ENCODE results near the gene SIX2. TPM values are rescaled to one million over a fixed set of nuclear protein-coding genes. Genes with fewer than 3 reads are reported as not detected.

SIX2 gene
- total and polyA plus RNA-seq, 2 experiments from 2014 or later: 0.87 to 1.3 TPM

DNA sequence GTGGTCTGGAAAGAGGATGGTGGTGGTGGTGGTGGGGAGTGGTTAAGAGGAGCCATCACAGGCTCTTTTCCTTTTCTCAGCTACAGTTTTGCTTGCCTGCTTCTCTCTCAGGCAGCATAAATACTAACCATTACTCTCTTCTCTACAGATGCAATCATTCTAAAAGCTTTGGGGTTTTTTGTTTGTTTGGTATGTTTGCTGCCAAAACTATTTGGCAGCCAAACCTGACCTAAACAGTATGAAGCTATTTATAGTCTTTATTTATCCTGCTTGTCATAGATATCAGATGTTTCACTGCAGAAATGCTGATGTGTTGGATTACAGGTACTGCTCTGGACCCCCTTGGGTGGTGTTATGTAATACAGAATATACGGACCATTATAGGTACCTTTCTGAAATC, 52.4 kb downstream of the SIX2 start:
- TF ChIP-seq EZH2 (IDR thresholded peaks at IDR 0.05; ENCODE audit: low read depth, unreplicated experiment) (no peak), POLR2AphosphoS5 (IDR thresholded peaks at IDR 0.05; ENCODE audit: low read depth) (no peak), ZNF331 (CRISPR knock-in tag; IDR thresholded peaks at IDR 0.05; ENCODE audit: low read depth) (no peak), NANOG (IDR thresholded peaks at IDR 0.05; ENCODE audit: borderline replicate concordance) (no peak), ZNF114 (CRISPR knock-in tag; IDR thresholded peaks at IDR 0.05) (no peak), CREB1 (CRISPR knock-in tag; IDR thresholded peaks at IDR 0.05; ENCODE audit: low read depth) (no peak), EZH2phosphoT487 (IDR thresholded peaks at IDR 0.05; ENCODE audit: unreplicated experiment) (no peak), JUNB (IDR thresholded peaks at IDR 0.05; ENCODE audit: unreplicated experiment) (no peak), STAT1 (IDR thresholded peaks at IDR 0.05; ENCODE audit: unreplicated experiment) (no peak)
- TF ChIP-seq, protein P1, sequence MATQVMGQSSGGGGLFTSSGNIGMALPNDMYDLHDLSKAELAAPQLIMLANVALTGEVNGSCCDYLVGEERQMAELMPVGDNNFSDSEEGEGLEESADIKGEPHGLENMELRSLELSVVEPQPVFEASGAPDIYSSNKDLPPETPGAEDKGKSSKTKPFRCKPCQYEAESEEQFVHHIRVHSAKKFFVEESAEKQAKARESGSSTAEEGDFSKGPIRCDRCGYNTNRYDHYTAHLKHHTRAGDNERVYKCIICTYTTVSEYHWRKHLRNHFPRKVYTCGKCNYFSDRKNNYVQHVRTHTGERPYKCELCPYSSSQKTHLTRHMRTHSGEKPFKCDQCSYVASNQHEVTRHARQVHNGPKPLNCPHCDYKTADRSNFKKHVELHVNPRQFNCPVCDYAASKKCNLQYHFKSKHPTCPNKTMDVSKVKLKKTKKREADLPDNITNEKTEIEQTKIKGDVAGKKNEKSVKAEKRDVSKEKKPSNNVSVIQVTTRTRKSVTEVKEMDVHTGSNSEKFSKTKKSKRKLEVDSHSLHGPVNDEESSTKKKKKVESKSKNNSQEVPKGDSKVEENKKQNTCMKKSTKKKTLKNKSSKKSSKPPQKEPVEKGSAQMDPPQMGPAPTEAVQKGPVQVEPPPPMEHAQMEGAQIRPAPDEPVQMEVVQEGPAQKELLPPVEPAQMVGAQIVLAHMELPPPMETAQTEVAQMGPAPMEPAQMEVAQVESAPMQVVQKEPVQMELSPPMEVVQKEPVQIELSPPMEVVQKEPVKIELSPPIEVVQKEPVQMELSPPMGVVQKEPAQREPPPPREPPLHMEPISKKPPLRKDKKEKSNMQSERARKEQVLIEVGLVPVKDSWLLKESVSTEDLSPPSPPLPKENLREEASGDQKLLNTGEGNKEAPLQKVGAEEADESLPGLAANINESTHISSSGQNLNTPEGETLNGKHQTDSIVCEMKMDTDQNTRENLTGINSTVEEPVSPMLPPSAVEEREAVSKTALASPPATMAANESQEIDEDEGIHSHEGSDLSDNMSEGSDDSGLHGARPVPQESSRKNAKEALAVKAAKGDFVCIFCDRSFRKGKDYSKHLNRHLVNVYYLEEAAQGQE (IDR thresholded peaks at IDR 0.05; ENCODE audit: unreplicated experiment): no peak
- TF ChIP-seq, protein P2, sequence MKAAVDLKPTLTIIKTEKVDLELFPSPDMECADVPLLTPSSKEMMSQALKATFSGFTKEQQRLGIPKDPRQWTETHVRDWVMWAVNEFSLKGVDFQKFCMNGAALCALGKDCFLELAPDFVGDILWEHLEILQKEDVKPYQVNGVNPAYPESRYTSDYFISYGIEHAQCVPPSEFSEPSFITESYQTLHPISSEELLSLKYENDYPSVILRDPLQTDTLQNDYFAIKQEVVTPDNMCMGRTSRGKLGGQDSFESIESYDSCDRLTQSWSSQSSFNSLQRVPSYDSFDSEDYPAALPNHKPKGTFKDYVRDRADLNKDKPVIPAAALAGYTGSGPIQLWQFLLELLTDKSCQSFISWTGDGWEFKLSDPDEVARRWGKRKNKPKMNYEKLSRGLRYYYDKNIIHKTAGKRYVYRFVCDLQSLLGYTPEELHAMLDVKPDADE (IDR thresholded peaks at IDR 0.05): no peak
- TF ChIP-seq, protein P3, sequence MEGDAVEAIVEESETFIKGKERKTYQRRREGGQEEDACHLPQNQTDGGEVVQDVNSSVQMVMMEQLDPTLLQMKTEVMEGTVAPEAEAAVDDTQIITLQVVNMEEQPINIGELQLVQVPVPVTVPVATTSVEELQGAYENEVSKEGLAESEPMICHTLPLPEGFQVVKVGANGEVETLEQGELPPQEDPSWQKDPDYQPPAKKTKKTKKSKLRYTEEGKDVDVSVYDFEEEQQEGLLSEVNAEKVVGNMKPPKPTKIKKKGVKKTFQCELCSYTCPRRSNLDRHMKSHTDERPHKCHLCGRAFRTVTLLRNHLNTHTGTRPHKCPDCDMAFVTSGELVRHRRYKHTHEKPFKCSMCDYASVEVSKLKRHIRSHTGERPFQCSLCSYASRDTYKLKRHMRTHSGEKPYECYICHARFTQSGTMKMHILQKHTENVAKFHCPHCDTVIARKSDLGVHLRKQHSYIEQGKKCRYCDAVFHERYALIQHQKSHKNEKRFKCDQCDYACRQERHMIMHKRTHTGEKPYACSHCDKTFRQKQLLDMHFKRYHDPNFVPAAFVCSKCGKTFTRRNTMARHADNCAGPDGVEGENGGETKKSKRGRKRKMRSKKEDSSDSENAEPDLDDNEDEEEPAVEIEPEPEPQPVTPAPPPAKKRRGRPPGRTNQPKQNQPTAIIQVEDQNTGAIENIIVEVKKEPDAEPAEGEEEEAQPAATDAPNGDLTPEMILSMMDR (conservative IDR thresholded peaks at IDR 0.05; ENCODE audit: low read depth in 2 of 2): no peak
- TF ChIP-seq, protein P4, sequence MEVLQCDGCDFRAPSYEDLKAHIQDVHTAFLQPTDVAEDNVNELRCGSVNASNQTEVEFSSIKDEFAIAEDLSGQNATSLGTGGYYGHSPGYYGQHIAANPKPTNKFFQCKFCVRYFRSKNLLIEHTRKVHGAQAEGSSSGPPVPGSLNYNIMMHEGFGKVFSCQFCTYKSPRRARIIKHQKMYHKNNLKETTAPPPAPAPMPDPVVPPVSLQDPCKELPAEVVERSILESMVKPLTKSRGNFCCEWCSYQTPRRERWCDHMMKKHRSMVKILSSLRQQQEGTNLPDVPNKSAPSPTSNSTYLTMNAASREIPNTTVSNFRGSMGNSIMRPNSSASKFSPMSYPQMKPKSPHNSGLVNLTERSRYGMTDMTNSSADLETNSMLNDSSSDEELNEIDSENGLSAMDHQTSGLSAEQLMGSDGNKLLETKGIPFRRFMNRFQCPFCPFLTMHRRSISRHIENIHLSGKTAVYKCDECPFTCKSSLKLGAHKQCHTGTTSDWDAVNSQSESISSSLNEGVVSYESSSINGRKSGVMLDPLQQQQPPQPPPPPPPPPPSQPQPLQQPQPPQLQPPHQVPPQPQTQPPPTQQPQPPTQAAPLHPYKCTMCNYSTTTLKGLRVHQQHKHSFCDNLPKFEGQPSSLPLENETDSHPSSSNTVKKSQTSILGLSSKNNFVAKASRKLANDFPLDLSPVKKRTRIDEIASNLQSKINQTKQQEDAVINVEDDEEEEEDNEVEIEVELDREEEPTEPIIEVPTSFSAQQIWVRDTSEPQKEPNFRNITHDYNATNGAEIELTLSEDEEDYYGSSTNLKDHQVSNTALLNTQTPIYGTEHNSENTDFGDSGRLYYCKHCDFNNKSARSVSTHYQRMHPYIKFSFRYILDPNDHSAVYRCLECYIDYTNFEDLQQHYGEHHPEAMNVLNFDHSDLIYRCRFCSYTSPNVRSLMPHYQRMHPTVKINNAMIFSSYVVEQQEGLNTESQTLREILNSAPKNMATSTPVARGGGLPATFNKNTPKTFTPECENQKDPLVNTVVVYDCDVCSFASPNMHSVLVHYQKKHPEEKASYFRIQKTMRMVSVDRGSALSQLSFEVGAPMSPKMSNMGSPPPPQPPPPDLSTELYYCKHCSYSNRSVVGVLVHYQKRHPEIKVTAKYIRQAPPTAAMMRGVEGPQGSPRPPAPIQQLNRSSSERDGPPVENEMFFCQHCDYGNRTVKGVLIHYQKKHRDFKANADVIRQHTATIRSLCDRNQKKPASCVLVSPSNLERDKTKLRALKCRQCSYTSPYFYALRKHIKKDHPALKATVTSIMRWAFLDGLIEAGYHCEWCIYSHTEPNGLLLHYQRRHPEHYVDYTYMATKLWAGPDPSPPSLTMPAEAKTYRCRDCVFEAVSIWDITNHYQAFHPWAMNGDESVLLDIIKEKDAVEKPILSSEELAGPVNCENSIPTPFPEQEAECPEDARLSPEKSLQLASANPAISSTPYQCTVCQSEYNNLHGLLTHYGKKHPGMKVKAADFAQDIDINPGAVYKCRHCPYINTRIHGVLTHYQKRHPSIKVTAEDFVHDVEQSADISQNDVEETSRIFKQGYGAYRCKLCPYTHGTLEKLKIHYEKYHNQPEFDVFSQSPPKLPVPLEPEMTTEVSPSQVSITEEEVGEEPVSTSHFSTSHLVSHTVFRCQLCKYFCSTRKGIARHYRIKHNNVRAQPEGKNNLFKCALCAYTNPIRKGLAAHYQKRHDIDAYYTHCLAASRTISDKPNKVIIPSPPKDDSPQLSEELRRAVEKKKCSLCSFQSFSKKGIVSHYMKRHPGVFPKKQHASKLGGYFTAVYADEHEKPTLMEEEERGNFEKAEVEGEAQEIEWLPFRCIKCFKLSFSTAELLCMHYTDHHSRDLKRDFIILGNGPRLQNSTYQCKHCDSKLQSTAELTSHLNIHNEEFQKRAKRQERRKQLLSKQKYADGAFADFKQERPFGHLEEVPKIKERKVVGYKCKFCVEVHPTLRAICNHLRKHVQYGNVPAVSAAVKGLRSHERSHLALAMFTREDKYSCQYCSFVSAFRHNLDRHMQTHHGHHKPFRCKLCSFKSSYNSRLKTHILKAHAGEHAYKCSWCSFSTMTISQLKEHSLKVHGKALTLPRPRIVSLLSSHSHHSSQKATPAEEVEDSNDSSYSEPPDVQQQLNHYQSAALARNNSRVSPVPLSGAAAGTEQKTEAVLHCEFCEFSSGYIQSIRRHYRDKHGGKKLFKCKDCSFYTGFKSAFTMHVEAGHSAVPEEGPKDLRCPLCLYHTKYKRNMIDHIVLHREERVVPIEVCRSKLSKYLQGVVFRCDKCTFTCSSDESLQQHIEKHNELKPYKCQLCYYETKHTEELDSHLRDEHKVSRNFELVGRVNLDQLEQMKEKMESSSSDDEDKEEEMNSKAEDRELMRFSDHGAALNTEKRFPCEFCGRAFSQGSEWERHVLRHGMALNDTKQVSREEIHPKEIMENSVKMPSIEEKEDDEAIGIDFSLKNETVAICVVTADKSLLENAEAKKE (CRISPR knock-in tag; IDR thresholded peaks at IDR 0.05): no peak
- Histone ChIP-seq H4K20me1 (replicated peaks; ENCODE audit: insufficient read depth) (no peaks in the 10 kb centered on the region), H2AFZ (no peak overlapping the region), H3K4me1 (ENCODE audit: insufficient read depth) (peaks cover 32% of the 10 kb centered on the region), H3K4me3 (peak overlapping the region; percentile 23; the same call in 1 of the 2 replicates), H3K27me3 (ENCODE audit: insufficient read depth) (peaks cover 63% of the 10 kb centered on the region), H3K79me2 (replicated peaks; ENCODE audit: insufficient read depth) (no peaks in the 10 kb centered on the region), H3K36me3 (ENCODE audit: insufficient read depth) (no peaks in the 10 kb centered on the region), H3K9me2 (ENCODE audit: insufficient read depth) (no peaks in the 10 kb centered on the region), H3K4me2 (peak overlapping the region; percentile 58), H3F3A (replicated peaks; ENCODE audit: low read depth) (0 out of 2 replicates have a peak, but pooled peaks cover 2% of the 10 kb centered on the region), H3K27ac (ENCODE audit: low read depth) (no peak overlapping the region)
- Mint-ChIP-seq H3K27ac (no peak overlapping the region), H3K4me3 (no peak overlapping the region), H3K4me1 (peaks cover 28% of the 10 kb centered on the region), H3K36me3 (ENCODE audit: low read depth) (no peaks in the 10 kb centered on the region; the same call in 1 of the 3 replicates), H3K27me3 (ENCODE audit: insufficient read depth, low read depth, poor library complexity) (peaks cover 54% of the 10 kb centered on the region), H3K9me3 (peaks cover 4% of the 10 kb centered on the region; the same call in 2 of the 3 replicates)
- DNase-seq (ENCODE audit: low spot score) (no peak), ATAC-seq (no peak)
